Activated CD4-positive, alpha-beta T cell treated with anti-CD3 and anti-CD28 coated beads for 24 hours (primary cell): ENCODE results near the gene BCAS3.

Experiments used
- DNase-seq, 2 donors: peaks; one replicate each; pipeline ENCODE4 v3.0.0-alpha.2; 2020; ENCODE audit warnings: low read depth in 2 of 2

The BCAS3 gene

DNA sequence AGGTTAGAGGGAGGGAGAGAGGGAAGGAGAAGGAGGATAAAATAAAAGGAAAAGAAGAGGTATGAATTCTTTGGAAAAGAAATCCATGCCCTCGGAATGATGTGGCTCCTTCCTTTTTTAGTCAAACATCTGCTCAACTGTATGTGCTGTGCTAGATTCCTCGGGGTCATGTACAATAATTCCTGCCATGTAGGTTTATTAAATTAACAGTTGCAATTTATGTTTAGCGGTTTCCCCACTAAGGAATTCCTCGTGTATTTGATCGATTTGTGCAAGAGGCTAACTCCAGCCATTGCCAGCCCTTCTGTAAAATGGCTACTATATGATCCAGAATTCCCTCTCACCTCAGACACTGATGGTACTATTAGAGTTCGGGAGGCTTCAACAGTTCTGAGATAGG, 639.0 kb downstream of the BCAS3 start:
- DNase-seq, result no peak

DNA sequence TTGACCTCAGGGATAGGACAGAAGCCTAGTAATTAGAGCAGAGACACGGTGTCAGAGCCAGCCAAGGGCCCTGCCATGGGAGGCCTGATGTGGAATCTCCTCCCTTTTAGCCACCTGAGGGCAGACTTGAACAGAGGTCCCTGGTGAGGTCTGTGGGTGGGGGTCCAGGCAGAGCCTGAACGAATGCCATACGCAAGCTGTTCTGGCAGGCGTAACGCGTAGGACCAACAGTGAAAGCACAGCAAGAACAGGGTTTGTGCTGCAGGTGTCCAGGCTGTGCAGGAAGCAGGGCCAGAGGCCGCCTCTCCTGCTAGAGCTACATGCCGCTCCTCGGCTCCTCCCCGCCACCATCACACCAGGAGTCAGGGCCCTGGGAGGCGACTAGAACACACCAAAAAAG, 640.1 kb downstream of the BCAS3 start:
- DNase-seq, result no peak

DNA sequence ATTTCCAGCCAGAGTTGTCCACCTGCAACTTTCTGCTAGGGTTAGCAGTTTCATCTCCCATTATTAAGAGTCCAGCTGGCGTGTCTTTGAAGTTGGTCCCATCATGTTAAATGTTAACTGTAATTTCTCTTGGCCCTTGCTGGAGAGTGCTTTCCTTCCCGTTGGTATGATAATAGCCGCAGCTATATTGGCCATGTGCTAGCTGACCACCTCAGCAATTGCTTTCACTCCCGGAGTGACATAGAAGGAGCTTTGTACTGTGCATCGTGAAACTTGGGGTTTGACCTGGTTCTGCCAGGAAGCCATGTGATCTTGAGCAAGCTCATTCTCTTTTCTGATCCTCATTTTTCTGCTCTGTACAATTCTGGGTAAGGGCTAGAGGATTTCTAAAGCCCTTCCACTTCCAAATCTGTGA, 641.0 kb downstream of the BCAS3 start:
- DNase-seq, result no peak

DNA sequence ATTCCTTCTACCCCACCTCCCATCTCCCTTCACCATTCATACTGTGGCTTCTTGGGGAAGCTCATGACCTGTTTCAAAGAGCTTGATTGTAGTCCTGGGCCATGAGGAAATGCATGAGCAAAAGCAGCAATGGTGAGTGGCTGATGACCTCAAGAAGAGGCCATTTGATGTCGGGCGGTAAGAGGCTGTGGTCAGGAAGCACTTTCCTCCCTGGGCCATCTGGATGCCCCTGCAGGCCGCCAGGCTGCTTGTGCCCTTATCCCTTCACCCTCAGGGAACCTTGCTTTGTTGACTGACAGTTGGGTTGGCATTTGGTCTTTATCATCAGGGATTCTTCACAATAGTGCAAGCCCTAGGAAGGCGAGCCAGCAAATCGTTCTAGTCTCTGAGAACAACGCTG, 643.7 kb downstream of the BCAS3 start:
- no peak for DNase-seq

DNA sequence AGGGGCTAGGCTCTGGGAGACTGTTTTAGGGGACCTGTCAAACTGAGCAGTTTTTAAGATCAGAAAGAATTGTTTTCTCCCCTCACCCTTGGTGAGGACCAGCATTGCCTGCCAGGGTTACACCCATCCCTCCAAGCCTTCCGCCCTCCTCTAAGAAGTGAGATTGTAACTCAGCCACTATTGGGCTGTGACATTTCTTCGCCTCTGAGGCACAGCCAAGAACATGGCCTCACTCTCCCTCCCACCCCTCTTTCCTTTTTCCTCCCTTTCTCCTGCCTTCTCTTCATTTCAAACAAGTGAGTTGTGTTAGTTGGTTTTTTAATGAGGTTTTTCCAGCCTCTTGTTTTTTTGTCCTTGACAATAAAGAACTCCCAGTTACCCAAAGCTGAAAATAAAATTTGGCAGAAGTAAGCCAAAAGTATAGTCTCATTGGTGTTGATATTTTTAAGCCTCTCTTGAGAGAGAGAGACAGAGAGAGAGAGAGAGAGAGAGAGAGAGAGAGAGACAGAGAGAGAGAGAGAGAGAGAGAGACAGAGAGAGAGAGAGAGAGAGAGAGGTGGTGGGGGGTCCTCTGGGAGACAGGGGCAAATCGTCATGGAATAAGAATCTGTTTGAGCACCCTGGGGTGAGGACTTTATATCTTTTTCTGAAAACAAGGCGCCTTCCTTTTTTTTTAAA, 644.8 kb downstream of the BCAS3 start:
- no peak for DNase-seq

DNA sequence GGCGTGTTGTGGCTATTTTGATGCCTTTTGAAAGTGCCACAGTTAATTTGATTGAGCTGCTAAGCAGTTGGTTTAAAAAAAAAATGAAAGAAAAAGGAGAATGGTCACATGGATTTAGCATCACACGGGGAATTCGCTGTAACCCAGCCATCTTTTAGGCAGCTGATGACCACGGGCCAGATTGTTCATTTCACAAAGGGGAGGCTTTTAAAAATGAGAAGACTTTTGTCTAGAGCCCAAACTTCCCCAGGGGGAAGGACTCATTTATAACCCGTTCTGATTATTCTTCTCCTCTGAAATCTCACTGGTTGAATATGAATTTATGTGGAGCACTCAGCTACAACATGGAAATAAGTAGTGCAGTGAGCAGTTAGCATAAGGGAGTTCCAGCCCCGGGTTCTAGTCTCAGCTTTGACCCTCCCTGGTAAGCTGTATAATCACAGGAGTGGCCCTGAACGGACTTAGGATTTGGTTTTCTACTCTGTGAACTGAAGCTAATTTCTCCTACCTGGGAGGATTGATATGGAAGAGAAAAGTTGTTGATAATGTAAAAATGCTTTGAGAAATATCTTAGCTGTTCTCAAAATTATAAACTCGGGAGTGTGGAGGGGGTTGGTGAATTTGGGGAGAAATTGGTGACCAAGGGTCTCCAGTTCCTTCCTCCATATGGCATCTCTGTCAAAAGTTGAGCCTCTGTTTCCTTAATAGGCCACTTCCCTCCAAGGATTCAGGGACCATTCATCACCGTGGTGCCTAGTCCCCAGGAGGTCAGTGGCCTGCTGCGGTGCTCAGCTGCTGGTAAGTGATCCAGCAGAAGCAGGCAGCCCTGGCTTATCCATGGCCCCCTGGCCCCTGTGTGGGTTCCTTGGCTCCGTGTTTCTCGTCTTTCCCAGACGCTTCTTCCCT, 645.6 kb downstream of the BCAS3 start:
- no peak for DNase-seq

DNA sequence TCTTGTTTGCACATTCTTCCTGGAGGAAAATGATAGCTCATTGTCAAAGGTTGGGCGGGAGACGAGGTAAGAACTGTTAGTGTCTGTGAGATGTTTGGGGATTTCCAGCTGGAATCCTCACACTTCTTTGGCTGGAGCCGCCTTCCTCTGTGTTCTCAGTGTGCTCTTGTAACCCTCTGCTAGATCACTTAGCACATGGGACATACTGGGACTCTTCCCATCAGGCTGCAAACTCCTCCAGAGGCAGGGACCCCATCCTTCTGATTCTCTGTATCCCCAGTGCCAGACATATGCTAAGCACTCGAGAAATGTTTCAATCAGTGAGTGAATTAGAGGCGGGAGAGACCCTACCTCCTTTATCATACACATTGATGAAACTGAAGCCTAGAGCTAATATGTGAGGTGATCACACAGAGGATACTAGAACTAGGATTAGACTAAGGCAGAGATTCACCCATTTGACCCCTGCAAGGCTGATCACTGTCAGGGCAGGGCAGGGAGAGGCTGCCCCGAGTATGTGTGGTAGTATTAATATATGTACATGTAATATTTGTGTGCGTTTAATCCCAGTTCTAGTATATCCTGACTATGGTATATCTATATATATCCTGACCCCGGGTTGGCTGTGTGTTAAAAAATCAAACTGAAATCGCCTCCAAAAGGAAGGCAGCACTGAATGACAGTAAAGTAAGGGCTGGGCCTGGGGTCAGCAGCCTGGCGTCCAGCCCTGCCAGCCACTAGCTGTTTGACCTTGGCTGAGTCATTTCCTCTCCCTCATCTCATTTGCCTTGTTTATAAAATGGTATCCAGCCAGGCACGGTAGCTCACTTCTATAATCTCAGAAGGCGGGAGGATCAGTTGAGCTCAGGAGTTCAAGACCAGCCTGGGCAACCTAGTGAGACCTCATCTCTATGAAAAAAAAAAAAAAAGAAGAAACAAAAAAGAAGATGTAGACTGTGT, 646.5 kb downstream of the BCAS3 start:
- no peak for DNase-seq

DNA sequence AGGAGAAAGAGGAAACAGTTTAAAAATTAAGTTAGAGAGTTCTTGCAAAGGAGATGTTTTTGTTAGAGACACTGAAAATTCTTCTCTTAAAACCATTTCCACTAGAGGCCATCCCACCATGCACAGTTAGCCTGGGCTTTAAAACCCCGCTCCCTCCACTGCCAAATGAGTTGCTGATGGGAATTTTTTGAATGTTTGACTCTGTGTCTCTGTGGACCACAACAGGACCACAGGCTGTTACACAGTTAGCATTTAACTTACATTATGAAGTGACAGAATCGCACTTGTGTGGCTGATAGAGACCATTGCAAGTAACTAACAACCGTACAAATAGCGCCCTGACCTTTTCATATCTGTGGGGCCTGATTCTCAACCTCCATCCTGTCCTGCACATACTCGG, 647.3 kb downstream of the BCAS3 start:
- DNase-seq, result no peak

DNA sequence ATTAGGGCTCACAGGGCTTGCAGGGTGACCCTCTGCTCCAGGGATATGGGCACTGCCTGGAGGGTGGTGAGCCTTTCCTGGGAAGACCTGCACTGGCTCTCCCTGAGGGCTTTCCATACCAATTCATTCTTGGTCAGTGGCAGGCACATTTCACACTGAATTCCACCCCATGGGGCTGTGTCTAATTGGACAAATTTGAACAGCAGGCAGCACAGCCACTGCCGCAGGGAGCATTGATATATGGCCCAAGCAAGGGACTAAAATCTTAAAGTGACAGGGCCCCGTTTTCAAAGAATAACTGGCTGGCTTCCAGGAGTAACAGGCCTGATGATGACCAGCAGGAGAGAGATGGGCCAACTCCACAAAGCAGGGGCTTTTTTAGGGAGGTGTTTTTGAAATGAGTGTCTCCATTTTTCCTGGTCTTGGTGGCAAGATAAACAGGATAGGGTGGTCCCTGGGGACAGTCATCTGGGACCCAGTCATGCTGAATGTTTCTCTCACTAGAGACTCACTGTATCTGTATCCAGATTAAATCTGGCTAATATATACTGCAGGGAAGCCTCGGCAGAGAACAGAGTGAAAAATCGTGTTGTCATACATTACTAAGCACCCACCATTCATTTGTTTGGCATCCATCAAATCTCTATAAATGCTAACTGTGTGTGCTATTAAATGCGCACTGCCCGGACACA, 647.9 kb downstream of the BCAS3 start:
- no peak for DNase-seq

DNA sequence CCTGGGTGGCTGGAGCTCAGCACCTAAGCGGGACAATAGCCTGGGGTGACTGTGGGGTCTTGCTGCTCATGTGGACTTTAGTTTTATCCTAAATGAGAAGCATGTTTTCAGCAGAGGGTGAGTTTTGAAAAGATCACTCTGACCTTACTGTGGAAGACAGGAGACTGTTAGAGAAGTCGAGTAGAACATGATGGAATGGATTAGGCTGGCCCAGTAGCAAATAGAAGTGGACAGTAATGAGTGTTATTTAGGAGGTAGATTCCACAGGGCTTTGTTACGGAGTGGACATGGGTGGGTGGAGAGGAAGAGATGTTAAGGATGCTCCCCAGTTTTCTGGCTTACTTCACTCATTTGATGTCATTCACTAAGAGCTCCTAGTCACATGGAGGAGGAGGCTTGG, 648.7 kb downstream of the BCAS3 start:
- no peak for DNase-seq

DNA sequence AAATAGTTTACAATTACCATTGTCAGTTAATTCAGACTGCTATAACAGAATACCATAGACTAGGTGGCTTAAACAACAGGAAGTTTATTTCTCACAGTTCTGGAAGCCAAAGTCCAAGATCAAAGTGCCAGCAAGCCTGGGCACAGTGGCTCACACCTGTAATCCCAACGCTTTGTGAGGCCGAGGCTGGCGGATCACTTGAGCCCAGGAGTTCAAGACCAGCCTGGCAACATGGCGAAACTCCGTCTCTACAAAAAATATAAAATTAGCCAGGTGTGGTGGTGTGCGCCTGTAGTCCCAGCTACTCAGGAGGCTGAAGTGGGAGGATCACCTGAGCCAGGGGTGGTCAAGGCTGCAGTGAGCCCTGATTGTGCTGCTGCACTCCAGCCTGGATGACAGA, 650.7 kb downstream of the BCAS3 start:
- DNase-seq, result no peak

DNA sequence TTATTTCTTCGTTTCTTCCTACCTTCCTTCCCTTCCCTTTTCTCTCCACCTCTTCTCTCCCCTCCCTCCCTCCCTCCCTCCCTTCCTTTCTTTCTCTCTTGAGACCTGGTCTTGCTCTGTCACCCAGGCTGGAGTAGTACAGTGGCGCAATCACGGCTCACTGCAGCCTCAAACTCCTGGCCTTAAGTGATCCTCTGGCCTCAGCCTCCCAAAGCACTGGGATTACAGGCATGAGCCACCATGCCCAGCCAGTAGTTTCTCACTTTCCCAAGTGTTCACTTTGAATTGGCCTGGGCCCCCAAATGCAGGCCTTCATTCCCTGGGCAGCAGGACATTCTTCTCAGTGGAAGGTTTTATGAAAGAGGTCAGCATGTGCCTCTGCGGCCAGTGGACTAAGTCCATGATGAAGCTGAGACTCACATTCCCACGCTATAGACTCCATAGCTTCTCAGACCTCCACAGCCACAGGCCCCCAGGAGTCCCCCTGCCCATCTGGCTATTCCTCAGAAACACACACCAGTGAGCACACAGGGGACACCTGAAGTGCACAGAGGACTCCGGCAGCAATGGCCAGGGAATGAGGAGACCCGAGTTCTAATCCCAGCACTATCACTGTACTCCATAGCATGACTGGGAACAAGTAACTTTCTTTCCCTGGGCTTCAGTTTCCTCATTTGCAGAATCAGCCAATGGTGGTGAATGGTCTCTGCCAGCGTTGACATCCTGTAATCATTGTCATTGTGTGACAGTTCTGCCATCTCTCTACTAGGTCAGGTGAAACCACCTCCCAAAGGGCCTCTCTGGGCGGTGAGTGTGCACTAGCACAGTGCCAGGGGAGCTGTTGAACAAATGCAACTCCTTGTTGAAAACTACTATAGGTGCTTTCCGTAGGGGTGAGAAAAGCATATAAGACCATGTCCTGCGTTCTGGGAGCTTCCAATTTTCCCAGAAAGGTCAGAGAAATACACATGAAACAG, 652.8 kb downstream of the BCAS3 start:
- no peak for DNase-seq

DNA sequence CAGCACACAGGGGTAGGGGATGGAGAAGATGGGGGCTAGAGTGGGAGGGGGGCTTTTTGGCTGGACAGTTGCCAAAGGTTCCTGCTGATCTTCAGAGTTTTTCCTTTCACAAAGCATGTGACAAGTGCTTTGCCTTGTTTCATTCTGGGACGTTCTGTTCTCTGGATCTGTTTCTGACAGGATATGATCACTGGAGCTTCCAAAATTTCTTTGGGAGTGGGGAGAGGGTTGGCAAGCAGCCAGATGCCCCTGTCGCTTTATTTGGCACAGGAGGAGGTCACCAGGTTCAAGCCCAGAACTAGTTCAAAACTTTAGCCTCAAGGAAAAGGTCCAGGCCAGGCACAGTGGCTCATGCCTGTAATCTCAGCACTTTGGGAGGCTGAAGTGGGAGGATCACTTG, 653.5 kb downstream of the BCAS3 start:
- DNase-seq, result no peak

DNA sequence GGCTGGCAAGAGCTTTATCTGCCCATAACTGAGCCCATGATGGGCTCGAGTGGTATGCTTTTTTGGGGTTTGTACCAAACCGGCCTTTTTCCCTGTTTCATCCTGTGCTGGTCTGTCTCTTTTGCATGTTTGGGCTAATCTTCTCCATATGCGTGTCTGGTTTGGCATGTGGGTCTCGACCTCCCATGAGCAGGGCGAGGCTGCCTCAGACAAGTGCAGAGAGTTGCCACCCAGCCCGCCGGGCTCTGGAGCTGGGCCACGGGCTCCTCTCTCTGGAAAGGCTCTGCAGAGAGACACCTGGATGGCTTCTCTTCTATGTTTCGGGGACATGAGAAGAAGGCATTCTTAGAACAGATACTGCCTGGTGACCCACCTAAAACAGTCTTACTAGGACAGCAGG, 654.2 kb downstream of the BCAS3 start:
- DNase-seq, result no peak

DNA sequence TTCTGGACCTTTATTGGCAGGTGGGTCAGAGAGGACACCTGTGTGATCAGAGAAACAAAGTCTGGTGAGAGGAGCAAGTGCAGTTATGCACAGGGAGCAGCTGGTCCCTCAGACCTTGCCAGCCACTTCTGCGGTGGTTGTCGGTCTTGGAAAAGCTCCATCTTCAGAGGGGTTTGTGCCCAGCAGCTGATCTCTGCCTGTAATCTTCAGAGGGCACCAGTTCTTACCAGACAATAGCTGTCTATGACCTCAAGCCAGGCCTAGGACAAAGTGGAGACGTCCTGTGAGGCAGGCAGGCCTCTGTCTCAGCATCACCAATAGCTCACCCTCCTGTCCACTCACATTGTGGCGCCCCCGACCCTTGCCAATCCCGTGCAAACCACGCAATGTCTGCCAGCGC, 655.5 kb downstream of the BCAS3 start:
- DNase-seq, result no peak

DNA sequence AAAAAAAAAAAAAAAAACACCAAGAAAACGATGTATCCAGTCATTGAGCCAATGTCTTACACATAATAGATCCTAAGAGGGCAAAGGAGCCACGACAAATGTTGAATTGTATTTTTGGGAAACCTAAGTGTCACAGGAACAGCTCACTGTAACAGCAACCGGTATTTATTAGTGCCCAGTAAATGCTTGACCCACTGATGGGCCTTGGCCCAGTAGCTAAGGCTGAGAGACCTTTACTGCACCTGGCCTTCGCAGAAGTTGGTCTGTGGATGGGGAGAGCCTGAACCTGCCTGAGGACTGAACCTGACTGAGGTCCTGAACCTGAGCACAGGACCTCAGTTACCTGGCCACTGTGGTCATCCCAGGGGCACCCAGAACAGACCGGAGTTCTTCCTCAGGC, 657.0 kb downstream of the BCAS3 start:
- DNase-seq, result no peak

DNA sequence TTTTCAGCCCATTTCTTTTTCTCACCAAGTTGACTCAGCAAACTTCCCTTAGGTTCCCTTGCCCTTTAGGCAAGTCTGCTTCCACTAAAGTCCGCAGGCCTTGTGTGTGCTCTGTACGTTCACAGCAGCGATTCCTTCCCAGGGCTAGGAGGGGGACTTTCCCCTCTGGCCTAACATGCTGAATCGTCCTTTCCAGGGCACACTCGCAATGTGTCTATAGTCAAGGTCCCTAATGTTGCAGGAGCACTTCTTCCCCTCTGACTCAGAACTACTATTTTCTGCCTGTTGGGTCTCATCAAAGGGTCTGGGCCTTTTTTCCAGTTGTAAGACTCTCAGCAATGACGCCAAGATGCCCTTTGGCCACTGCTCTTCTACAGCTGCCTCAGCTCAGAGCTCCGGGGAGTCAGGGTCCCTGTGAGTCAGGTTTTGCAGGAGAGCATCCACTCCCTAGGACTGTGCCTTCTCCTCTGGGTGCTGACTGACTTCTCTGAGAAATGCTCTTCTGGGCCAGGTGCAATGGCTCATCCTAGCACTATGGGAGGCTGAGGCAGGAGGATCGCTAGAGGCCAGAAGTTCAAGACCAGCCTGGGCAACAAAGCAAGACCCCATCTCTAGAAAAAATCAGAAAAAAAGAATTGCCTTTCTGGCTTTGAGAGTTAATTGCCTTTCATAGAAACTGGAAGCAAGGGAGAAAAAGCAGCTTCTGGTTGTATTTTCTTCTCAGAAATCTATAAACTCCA, 657.6 kb downstream of the BCAS3 start:
- DNase-seq, result no peak

DNA sequence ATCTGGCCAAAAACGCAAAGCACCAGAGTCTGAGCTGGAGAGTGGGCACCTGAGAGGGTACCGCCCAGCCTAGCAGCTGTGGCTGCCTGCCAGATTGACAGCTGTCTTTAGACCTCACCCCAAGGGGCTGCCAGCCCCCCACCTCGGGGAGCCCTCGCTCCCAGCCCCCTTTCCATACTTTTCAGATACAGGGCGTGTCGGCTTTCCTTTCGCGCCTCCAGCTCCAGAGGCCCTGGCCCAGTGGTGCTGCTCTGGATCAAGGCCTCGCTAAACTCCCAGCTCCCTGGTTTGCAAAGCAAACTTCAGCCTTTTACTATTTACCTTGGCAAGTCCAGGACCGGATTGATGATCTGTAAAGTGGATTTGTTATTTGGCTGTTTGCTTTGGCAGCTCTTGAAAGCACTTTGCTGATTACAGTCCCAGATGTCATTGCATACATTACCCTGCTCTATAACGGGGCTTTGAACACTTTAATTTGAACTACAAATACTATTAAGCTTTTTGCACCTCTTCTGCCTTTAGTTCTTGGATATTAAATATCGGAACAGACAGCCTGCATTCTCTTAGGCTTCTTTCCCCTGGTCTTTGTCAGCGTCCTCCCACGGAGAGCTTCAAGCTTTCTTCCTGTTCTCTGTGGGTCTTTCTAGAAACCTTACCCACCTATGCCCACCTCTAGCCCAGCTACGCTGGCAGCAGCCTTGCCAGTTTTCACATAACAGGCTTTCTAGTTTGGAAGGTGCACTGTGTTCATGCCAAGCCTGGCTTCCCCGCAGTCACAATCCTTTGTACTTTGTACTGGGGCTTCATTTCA, 658.4 kb downstream of the BCAS3 start:
- no peak for DNase-seq

DNA sequence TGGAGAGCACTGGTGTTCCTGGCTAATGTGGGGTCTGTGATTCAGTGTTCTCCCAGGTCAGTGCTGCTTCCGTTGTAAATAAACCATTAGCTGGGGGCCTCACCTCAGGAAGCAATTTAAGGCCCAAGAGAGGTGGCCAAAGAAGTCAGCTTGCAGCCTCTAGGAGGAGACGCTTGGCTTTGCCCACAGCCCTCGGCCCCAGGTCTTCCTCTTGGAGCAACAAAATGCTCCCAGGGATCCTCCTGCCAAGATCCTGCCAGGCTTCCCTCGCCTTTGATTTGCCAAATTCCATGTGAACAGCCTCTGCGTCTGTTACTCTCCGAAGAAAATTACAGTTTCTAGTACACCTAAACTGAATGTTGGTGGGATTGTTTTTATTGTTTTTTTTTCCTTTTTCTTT, 659.6 kb downstream of the BCAS3 start:
- no peak for DNase-seq
